Tibial nerve (tissue), 4 donors: Measurements from ENCODE around the gene GRIK3. TPM values are rescaled to one million over a fixed set of nuclear protein-coding genes. Genes with fewer than 3 reads are reported as not detected.

Source experiments
- DNase-seq, 2 donors: peaks; one replicate each; pipeline ENCODE4 v3.0.0-alpha.2; 2019; ENCODE audit warnings: low spot score in 2 of 2
- H3K27ac ChIP-seq, 4 donors: fragments of 200-600 bp; sonication (generic) in 3 of 4; one replicate each; pipeline ENCODE4 v1.5.1; 2017 to 2019; ENCODE audit warnings: mild to moderate bottlenecking in 1 of 4
- H3K27me3 ChIP-seq, 2 donors: fragments of 200-600 bp; sonication (generic) in 1 of 2; one replicate each; pipeline versions ENCODE4 v1.5.1 to v1.6.0; 2017 to 2019
- H3K36me3 ChIP-seq, 3 donors: fragments of 200-600 bp; sonication (generic); one replicate each; pipeline ENCODE4 v1.5.1; 2018 to 2019
- H3K4me1 ChIP-seq, 4 donors: fragments of 200-600 bp; sonication (generic) in 3 of 4; one replicate each; pipeline ENCODE4 v1.5.1; 2017 to 2019
- H3K4me3 ChIP-seq, 4 donors: fragments of 200-600 bp; sonication (generic) in 3 of 4; one replicate each; pipeline ENCODE4 v1.5.1; 2017 to 2019; ENCODE audit warnings: mild to moderate bottlenecking in 1 of 4, moderate library complexity in 1 of 4
- H3K9me3 ChIP-seq, 4 donors: fragments of 200-600 bp; sonication (generic) in 3 of 4; one replicate each; pipeline ENCODE4 v1.5.1; 2017 to 2019
- EP300 ChIP-seq, 2 donors: sonication (generic); formaldehyde crosslinking; IDR thresholded peaks; one replicate each; pipeline ENCODE4 v1.6.1; 2017; ENCODE audit warnings: antibody characterized with exemption in 2 of 2, mild to moderate bottlenecking in 1 of 2
- POLR2A ChIP-seq, 2 donors: fragments of 450-650 bp; IDR thresholded peaks; one replicate each; pipeline ENCODE4 v1.6.1; 2017; ENCODE audit warnings: antibody characterized with exemption in 2 of 2, mild to moderate bottlenecking in 2 of 2, moderate library complexity in 2 of 2
- WGBS, 2 donors: methylation state at CpG; one replicate each; pipeline ENCODE4 v1.1.5; 2018; 5-methylcytosine and 5-hydroxymethylcytosine counted together
- total RNA-seq, 4 donors: library from RNA; depleted of rRNA; stranded (reverse); fragments of >200 nt; gene quantifications; one replicate each; pipeline ENCODE4 v1.1.0, GENCODE V29; 2016
- TF ChIP-seq, protein P1 (sequence below), 5 experiments: fragments of 200-600 bp in 3 of 5; fragments of 450-650 bp in 2 of 5; sonication (generic) in 3 of 5; IDR thresholded peaks; one replicate each; pipeline ENCODE4 v1.5.1; 2016 to 2019; ENCODE audit warnings: antibody characterized with exemption in 5 of 5, mild to moderate bottlenecking in 3 of 5, moderate library complexity in 2 of 5

The GRIK3 gene
- total RNA-seq, 4 donors from 2014 or later, result 12.8 to 26.2 (median 21.7) TPM

- WGBS, 2 donors, result 34 to 41% methylated on average over 2 of the region's 2 CpGs
- Histone ChIP-seq H3K4me1 (peaks cover 0 to 17% (median 0%) of the 10 kb centered on the region in 4 donors), H3K9me3 (no peaks in the 10 kb centered on the region), H3K27ac (no peak overlapping the region), H3K4me3 (no peak overlapping the region), H3K27me3 (no peaks in the 10 kb centered on the region), H3K36me3 (no peaks in the 10 kb centered on the region)
- DNase-seq, result no peak
- TF ChIP-seq, protein P1, sequence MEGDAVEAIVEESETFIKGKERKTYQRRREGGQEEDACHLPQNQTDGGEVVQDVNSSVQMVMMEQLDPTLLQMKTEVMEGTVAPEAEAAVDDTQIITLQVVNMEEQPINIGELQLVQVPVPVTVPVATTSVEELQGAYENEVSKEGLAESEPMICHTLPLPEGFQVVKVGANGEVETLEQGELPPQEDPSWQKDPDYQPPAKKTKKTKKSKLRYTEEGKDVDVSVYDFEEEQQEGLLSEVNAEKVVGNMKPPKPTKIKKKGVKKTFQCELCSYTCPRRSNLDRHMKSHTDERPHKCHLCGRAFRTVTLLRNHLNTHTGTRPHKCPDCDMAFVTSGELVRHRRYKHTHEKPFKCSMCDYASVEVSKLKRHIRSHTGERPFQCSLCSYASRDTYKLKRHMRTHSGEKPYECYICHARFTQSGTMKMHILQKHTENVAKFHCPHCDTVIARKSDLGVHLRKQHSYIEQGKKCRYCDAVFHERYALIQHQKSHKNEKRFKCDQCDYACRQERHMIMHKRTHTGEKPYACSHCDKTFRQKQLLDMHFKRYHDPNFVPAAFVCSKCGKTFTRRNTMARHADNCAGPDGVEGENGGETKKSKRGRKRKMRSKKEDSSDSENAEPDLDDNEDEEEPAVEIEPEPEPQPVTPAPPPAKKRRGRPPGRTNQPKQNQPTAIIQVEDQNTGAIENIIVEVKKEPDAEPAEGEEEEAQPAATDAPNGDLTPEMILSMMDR (IDR thresholded peaks at IDR 0.05), result no peak
- no peak for TF ChIP-seq POLR2A (IDR thresholded peaks at IDR 0.05)
- TF ChIP-seq EP300 (IDR thresholded peaks at IDR 0.05), result no peak
These were observed 86.9 kb downstream of the GRIK3 start for GRCh38 chr1:36947384-36947783.

DNA sequence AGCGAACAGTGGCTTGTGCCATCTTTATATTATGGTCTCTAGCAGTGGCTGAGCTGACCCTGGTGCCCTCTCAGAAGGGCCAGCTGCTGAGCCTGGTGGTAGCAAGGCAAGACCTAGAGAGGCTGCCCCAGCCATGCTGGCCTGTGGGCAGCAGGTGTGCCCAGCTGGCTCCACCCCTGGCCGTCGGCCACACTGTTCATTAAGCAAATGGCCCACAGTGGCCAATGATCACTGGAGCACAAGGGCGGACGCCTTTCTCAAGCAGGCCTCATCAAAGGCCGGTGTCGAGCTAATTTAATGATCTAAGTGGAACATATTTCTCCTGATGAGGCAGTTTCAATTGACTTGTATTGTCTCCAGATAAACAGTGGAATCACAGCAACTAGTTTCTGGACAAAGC, 89.4 kb downstream of the GRIK3 start:
- Histone ChIP-seq H3K4me1 (peaks cover 0 to 17% (median 0%) of the 10 kb centered on the region in 4 donors), H3K27ac (no peak overlapping the region), H3K27me3 (no peaks in the 10 kb centered on the region), H3K4me3 (no peak overlapping the region), H3K36me3 (no peaks in the 10 kb centered on the region), H3K9me3 (no peaks in the 10 kb centered on the region)
- TF ChIP-seq POLR2A (IDR thresholded peaks at IDR 0.05) (no peak), EP300 (IDR thresholded peaks at IDR 0.05) (no peak)
- TF ChIP-seq, protein P1 (IDR thresholded peaks at IDR 0.05), result no peak
- 73 to 82% methylated on average over 7 of the region's 7 CpGs for WGBS, 2 donors
- DNase-seq, result no peak

DNA sequence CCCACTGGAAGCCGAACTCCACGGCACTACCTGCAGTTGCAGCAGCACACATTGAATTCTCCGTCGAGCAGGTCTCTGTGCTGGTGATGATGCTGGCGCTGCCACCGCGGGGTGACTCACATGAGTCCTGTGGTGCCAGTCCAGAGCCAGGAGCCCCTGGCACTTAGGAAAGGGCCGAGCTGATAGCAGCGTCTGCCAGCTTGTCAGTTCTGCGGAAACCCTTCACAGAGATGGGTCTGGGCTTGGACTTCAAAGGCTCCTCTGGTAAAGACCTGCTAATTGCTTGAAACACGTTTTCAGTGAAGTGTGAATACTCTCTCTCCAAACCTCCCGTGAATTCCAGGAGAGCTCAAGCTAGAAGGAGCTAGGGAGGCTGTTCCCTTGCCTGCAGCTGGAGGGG, 92.2 kb downstream of the GRIK3 start:
- H3K27ac ChIP-seq, result no peak overlapping the region
- TF ChIP-seq, protein P1 (IDR thresholded peaks at IDR 0.05), result no peak
- TF ChIP-seq POLR2A (IDR thresholded peaks at IDR 0.05) (no peak), EP300 (IDR thresholded peaks at IDR 0.05) (no peak)
- H3K4me3 ChIP-seq, result no peak overlapping the region
- 61 to 62% methylated on average over 7 to 12 of the region's 12 CpGs for WGBS, 2 donors
- no peaks in the 10 kb centered on the region for H3K27me3 ChIP-seq
- no peak for DNase-seq
- H3K9me3 ChIP-seq, result no peaks in the 10 kb centered on the region
- no peaks in the 10 kb centered on the region for H3K36me3 ChIP-seq
- peaks cover 0 to 16% (median 0%) of the 10 kb centered on the region in 4 donors for H3K4me1 ChIP-seq

- Histone ChIP-seq H3K9me3 (no peaks in the 10 kb centered on the region), H3K27me3 (no peaks in the 10 kb centered on the region), H3K4me1 (peaks cover 0 to 14% (median 0%) of the 10 kb centered on the region in 4 donors), H3K27ac (no peak overlapping the region), H3K36me3 (no peaks in the 10 kb centered on the region), H3K4me3 (no peak overlapping the region)
- DNase-seq, result no peak
- no peak for TF ChIP-seq EP300 (IDR thresholded peaks at IDR 0.05)
- TF ChIP-seq POLR2A (IDR thresholded peaks at IDR 0.05), result no peak
- TF ChIP-seq, protein P1 (IDR thresholded peaks at IDR 0.05), result no peak
- WGBS, 2 donors, result 59 to 60% methylated on average over 8 of the region's 8 CpGs
These were observed 92.9 kb downstream of the GRIK3 start for GRCh38 chr1:36941316-36941978.

DNA sequence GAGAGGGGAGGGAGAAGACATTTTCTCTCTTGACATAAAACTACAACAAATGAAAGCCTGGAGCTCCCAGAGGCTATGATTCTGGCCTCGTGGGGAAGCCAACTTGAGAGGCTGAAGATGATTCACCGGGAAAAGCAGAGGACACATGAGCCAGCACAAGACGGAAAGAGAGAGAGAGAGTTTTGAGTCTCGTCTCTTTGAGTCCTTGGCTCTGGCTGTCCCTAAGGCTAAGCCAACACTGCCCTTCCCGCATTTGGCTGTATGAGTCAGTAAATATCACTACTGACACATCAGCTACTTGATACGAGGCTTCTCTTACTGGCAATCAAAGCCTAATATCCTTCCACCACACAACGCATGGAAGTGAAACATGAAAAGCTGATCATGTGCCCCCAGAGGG, 95.5 kb downstream of the GRIK3 start:
- H3K4me1 ChIP-seq, result no peaks in the 10 kb centered on the region
- H3K9me3 ChIP-seq, result no peaks in the 10 kb centered on the region
- 49 to 54% methylated on average over 7 of the region's 7 CpGs for WGBS, 2 donors
- peaks cover 0 to 4% of the 10 kb centered on the region in 2 donors for H3K27me3 ChIP-seq
- no peak overlapping the region for H3K27ac ChIP-seq
- H3K4me3 ChIP-seq, result no peak overlapping the region
- TF ChIP-seq, protein P1 (IDR thresholded peaks at IDR 0.05), result no peak
- TF ChIP-seq EP300 (IDR thresholded peaks at IDR 0.05) (no peak), POLR2A (IDR thresholded peaks at IDR 0.05) (no peak)
- DNase-seq, result no peak
- H3K36me3 ChIP-seq, result no peaks in the 10 kb centered on the region
